Activated naive CD8-positive, alpha-beta T cell (primary cell): Measurements from ENCODE around the gene RARRES2.
"Not testable (repeated sequence)": the region's sequence is repeated elsewhere in the genome, so short reads cannot be mapped to it uniquely, and the experiment has no call there.

ENCODE experiments used
- H3K27ac Mint-ChIP-seq: one replicate; pipeline ENCODE4 v1.8.0; 2021; ENCODE audit warnings: mixed read lengths
- H3K27me3 Mint-ChIP-seq: one replicate; pipeline ENCODE4 v1.8.0; 2021; ENCODE audit warnings: mixed read lengths
- H3K36me3 Mint-ChIP-seq: one replicate; pipeline ENCODE4 v1.8.0; 2021; ENCODE audit warnings: mixed read lengths
- H3K4me1 Mint-ChIP-seq: one replicate; pipeline ENCODE4 v1.8.0; 2021; ENCODE audit warnings: low read depth, mixed read lengths
- H3K4me3 Mint-ChIP-seq: one replicate; pipeline ENCODE4 v1.8.0; 2021; ENCODE audit warnings: mild to moderate bottlenecking, mixed read lengths
- H3K9me3 Mint-ChIP-seq: one replicate; pipeline ENCODE4 v1.8.0; 2021; ENCODE audit warnings: low read depth, mixed read lengths

Gene RARRES2

GRCh38 chr7:150290317-150290716 is 51.1 kb downstream of the RARRES2 start:
- not testable (repeated sequence) for H3K9me3 Mint-ChIP-seq, H3K4me3 Mint-ChIP-seq, H3K36me3 Mint-ChIP-seq, H3K4me1 Mint-ChIP-seq, H3K27ac Mint-ChIP-seq, H3K27me3 Mint-ChIP-seq

- not testable (repeated sequence) for H3K27ac Mint-ChIP-seq, H3K36me3 Mint-ChIP-seq, H3K27me3 Mint-ChIP-seq, H3K4me1 Mint-ChIP-seq, H3K9me3 Mint-ChIP-seq, H3K4me3 Mint-ChIP-seq
Measured at GRCh38 chr7:150288816-150289215, 52.6 kb downstream of the RARRES2 start.
